GM08714 (cell line): ENCODE measurements around the gene ARL13A.
A peak's percentile ranks its signal among the peaks of the same experiment; 100 is the strongest.

Source experiments
- H3K4me3 ChIP-seq: fragments of 200-500 bp; sonication (Bioruptor generic); 2 replicates; pipeline ENCODE4 v1.5.1; 2014; ENCODE audit warnings: mild to moderate bottlenecking, low read length, inconsistent platforms
- ZNF274 ChIP-seq: IDR thresholded peaks from 2 replicates; pipeline ENCODE4 v1.6.1; 2012; ENCODE audit warnings: mild to moderate bottlenecking, low read depth, low read length

ARL13A gene

DNA sequence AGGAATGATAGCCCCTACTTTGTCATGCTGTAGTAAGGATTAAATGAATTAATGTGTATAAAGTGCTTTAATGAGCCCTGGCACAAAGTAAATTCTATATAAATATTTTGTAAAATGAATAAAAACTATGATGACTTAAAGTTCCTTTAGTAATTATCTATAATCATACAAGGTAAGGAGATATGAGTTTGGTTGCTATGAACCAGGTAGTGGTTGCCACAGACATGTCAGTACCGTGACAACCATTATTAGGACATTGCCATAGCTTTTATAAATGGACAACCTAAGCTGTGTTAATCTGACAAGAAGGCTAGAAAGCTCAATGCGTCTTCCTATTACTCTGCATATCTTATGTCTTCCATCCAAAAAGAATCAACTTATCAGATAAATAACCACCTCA is at the start of gene ARL13A:
TSS of gene ARL13A (plus strand) at position 301 of the 400 bp plus-strand sequence. CDS start 3,982 bp downstream, outside the sequence.
- no peak for TF ChIP-seq ZNF274

DNA sequence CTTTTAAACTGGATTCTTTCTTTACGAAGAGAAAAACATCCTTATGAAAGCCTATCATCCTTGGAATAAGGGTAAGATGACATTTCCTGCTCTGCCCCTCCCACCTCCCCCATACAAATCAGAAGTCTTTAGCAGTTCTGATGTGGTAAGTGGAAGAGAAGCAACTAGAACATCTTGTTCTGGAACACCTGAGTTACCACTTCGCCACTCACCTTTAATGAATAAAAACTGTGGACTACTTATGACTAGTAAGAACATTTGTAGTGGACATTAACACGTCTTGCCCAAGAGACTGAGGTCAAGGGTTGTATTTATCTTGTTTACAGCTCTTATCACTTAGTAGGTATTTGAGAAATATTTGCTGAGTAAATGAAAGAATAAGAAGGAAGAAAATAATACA is 45.1 kb upstream of the ARL13A start:
- no peak overlapping the region for H3K4me3 ChIP-seq
- no peak for TF ChIP-seq ZNF274

More for the DNA sequence above, at the start of gene ARL13A:
- H3K4me3 ChIP-seq, result no peak within 1 kb of the TSS

DNA sequence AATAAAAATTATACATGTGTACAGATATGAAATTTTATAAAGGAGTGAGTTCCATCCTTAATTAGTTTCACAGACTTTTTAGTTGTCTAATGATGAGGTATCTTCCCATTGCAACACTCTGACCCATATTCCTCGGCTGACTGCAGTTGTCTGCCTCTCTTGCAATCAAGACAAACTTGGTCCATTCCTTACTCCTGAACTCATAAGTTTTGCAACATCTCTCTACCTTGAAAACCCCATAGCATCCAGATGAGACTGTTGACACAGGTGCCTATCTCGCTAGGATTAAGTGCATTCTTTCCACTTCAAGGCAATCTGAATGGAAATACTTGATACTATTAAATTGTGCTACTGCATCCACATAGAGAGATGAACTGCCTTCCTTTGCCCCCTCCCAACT is 43.1 kb upstream of the ARL13A start:
- H3K4me3 ChIP-seq, result no peak overlapping the region

DNA sequence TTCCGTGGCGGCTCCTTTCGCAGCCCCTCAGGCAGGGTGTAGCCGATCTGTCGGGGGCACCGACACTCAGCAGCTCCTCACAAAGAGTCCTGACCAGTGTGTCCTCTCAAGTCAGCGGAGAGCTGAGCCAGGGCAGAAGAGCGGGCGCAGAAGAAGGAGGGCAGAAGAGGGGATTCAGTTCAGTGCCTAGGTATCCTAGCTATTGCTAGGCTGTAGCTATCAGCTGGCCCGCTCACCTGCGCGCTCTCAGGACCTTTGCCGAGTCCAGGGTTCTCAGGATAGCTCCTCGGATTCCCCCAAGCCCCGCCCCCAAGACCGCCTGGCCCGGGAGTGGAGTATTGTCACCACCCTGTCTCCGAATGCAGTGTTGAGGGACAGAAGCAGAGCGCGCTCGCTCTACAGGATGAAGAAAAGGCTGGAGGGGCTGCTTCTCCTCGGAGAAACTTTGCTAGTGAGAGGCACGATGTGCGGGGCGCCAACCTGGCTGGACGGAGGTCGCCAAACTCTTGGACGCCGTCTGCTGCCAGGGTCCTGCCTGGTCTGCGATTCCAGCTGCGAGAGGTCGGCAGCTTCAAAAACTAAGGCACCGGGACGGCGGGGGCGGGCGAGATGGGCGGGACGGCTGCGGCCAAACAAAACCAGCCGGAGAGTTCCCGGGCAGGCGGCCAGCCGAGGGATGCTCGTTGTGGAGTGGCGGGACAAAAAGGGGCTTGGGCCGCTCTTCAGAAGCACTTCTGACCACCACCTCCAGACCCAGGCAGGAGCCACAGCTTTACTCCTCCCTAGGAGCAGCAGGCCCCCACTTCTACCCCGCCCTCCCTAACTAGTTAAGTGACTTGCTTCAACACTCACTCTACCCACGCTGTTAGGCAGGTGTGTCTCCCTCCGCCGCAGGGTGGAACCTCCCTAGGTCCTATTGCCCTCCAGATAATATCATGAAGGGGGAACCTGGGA is 40.6 kb upstream of the ARL13A start, which contains the start of gene XKRX:
TSS of gene XKRX (minus strand) at position 258 of the 954 bp plus-strand sequence. CDS start 613 bp downstream, outside the sequence.
- peak within 1 kb of the TSS; percentile 40; the same call in 1 of the 2 replicates for H3K4me3 ChIP-seq
- no peak for TF ChIP-seq ZNF274

More for the DNA sequence above, 43.1 kb upstream of the ARL13A start:
- TF ChIP-seq ZNF274, result no peak

DNA sequence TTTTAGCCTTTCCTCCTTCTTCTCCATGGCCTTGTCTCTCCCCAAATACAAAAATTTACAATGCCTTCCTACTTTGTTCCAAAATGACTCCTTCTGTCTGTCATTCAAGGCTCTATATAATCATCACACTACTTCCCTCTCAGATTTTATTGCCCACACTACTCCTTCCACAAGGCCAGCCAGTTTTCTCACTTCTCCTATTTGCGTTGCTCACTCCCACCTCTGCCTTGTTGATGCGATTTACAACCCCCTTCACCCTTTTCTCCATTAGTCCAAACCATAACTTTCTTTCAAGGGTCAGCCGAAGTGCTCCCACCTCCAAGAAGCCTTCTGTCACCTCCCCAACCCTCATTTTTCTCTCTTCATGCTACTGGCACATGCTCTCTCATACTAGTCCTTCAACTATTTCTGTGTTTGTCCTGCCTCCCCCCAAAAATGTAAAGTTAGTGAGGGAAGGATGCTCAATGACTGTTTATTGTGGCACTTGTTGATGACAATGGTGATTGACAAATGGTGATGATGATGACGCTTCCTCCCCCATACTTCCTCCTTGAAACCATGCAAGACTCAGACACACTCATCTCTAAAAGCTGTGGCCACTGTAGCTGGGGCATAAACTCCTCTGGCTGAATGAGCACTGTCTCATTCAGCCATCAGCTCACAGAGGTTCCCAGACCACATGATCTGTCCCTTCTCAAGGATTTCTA is 38.1 kb upstream of the ARL13A start:
- no peak for TF ChIP-seq ZNF274
- no peak overlapping the region for H3K4me3 ChIP-seq

DNA sequence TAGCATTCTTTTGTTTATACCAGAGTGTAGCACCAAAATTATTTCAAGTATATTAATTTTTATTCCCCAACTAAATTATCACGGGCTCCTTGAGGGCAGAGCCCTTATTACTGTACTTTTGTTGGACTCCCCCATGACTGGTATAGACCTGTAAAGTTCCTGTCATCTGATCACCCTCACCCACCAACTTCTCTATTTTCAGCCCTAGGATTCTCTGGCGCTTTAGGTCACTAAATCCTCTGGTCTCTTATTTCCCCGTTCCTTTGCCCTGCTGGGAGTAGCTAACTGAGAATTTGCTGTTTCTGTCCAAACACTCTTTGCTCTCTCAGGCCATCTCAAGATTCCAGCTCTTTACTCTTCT is 37.6 kb upstream of the ARL13A start:
- TF ChIP-seq ZNF274, result no peak
- no peak overlapping the region for H3K4me3 ChIP-seq

DNA sequence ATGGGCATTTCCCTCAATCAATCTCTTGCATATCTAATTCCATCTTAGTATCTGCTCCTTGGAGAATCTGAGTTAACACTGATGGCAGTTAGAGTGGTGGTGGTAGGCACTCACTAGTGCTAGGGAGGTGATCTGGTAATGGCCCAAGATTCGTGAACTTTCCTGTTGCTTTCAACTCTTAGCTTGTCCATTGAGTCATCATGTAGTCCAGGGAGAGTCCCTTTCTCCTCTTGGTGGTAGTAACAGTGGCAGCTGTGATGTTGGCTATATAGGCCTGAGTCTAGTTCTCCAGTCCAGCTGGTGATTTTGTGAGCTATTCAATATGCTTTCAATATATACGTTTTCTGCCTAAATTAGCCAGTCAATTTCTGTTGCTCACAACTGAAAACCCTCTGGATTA is 33.7 kb upstream of the ARL13A start:
- H3K4me3 ChIP-seq, result no peak overlapping the region

DNA sequence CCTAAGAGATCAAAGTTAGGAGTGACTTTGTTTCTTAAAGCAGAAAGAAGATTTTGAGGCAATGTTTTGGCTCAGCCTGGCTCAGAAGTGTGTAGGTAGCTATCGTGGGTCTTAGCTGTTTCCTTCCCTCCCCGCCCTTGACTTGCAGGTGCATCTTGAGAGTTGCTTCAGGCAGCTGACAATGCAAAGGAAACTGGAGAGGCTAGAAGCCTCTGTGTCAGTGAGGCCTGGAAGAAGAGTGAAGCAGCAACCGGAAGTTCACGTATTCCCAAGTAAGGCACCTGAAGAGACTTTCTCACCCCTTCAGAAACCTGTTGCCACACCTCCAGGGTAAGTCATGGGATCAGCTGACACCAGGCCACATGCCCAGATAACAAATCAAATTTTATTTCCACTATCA is 30.2 kb upstream of the ARL13A start:
- H3K4me3 ChIP-seq, result no peak overlapping the region
- TF ChIP-seq ZNF274, result no peak

More for the DNA sequence above, 33.7 kb upstream of the ARL13A start:
- no peak for TF ChIP-seq ZNF274

DNA sequence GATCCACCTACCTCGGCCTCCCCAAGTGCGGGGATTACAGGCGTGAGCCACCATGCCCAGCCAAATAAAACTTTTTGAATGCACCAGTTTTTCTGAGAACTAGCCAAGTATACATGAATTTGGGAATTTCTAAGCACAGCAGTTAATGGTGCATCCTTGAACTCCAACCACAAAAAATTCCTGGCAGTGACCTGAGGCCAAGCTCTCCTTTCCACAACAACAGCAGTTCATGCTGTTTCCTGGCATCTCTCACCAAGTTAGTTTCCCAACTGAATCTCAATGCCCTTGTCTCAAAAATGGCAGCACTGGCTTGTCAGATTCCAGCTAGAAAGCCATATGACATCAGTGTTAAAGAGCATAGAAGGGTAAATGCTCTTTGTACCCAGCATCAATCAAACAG is 24.9 kb upstream of the ARL13A start:
- no peak overlapping the region for H3K4me3 ChIP-seq
- TF ChIP-seq ZNF274, result no peak

DNA sequence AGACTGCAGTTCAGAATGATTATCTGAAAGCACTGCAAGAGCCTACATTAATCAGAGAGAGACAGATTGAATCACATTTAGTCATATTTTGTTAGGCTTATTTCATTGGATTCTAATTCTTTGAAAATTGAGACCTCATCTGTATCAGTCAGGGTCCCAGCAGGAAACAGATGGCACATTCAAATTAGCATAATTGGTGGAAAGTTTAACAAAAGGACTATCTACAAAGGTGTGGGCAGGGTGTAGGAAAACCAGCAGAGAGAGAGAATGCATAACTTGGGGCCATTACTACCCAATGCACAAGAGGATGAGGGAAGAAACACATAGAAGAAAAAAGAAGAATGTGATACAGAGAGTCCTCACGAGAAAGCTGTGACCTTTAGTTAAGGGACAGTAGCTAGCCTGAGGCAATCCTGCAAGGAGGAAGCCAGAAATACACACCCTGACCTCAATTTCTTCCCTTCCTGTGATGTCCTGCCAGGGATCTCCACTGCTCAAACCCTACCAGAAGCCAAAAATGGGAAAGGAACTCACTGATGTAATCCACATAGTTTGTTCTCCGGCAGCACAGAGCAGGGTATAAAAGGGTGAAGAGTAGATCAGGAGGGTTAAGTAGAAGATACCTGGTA is 23.1 kb upstream of the ARL13A start:
- no peak overlapping the region for H3K4me3 ChIP-seq
- no peak for TF ChIP-seq ZNF274

DNA sequence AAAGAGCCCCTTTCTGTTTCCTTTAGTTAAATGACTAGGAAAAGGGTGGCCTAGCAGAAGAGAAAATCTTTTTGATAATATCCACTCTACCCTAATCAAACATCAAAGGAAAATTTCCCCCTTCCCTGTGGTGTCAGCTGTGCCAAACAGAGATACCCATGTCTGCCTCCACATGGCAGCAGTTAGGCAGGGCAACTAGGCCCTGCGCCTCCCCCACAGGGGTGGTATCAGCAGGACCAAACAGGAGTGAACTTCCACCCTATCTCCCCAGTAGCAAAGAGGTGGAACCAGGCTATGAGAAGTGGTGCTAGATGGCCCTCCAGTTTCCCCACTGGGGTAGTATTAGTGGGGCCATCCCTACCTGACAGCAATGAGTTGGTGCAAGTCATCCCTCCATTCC is 21.0 kb upstream of the ARL13A start:
- no peak for TF ChIP-seq ZNF274

DNA sequence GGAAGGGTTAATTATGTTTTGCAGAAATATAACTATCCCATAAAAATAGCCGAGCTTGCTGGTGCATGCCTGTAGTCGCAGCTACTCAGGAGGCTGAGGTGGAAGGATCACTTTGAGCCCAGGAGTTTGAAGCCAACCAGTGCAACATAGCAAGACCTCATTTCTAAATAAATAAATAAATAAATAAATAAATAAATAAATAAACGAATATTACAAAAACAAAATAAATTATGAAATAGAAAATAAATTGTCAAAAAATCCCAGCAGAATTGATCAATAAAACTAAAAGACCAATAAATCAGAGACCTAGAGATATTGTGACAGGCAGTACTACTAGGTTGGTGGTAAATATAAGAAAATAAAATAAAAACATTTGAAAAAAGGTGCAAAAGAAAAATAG is 6.7 kb upstream of the ARL13A start:
- TF ChIP-seq ZNF274, result no peak
- H3K4me3 ChIP-seq, result no peak overlapping the region

More for the DNA sequence above, 21.0 kb upstream of the ARL13A start:
- H3K4me3 ChIP-seq, result no peak overlapping the region

DNA sequence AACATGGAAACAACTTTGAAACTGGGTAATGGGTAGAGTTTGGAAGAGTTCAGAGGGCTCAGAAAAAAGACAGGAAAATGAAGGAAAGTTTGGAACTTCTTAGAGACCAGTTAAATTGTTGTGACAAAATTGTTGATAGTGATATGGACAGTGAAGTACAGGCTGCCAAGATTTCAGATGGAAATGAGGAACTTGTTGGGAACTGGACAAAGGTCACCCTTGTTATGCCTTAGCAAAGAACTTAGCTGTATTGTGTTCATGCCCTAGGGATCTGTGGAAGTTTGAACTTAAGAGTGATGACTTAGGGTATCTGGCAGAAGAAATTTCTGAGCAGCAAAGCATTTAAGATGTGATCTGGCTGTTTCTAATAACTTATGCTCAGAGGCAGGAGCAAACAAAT is 5.1 kb upstream of the ARL13A start:
- no peak for TF ChIP-seq ZNF274
- H3K4me3 ChIP-seq, result no peak overlapping the region

DNA sequence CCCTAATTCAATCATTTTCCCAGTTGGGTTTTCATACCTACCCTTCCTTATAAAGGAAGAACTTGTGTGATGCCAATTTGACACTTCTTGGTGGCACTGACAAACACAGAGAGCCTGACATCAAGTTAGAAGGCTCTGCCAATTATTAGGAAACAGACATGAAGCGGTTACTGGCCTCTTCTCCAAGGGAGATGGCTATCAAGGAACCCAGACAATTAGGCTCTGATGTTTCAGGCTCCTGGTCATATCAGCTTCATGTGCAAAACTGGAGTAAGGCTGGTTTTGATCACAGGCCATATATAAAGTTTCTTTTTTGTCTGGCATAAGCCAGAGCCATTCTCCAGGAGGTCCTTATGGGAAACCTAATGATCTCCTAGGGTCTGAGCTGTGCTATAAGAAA is 428 bp downstream of the ARL13A start:
- H3K4me3 ChIP-seq, result no peak overlapping the region
- TF ChIP-seq ZNF274, result no peak
